ENCODE measurements around the gene RALA.

The RALA gene

GRCh38 chr7:39615350-39615975 lies 7.9 kb upstream of the RALA start:
- no peak for DNase-seq

- DNase-seq: no peak
These were observed 7.2 kb upstream of the RALA start for GRCh38 chr7:39616138-39616537.

- DNase-seq: no peak
These were observed 6.4 kb upstream of the RALA start for GRCh38 chr7:39617005-39617404.

DNA sequence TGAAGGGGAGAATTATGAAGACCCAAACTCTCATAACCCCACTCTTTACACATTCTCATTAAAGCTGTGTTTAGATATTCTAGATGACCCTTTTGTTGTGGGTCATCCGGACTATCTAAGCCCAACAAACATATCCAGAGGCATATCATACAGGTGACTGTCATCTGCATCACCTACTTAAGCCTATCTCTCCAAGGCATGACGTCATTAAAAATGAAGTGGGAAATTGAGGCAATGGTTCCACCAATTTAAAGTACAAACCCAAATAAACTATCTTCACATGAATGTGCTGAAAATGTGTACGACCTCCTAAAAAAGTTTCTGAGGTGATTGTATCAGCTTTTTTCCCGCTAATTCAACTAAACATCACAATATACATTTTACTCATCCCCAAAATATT lies 4.5 kb upstream of the RALA start:
- DNase-seq: no peak

GRCh38 chr7:39620486-39620885 lies 2.9 kb upstream of the RALA start:
- no peak for DNase-seq

- no peak for DNase-seq
These were observed 2.1 kb upstream of the RALA start for GRCh38 chr7:39621261-39621660.

GRCh38 chr7:39621784-39622411 lies 1.5 kb upstream of the RALA start:
- no peak for DNase-seq

GRCh38 chr7:39622609-39623008 lies 763 bp upstream of the RALA start:
- DNase-seq: no peak

- no peak for DNase-seq
These were observed 515 bp downstream of the RALA start for GRCh38 chr7:39623732-39624441.

GRCh38 chr7:39624442-39624807 lies 1.1 kb downstream of the RALA start:
- no peak for DNase-seq

- no peak for DNase-seq
These were observed 1.7 kb downstream of the RALA start for GRCh38 chr7:39624935-39625694.

- no peak for DNase-seq
These were observed 8.4 kb downstream of the RALA start for GRCh38 chr7:39631736-39632308.

GRCh38 chr7:39633563-39634477 lies 10.4 kb downstream of the RALA start:
- DNase-seq: no peak

GRCh38 chr7:39634478-39634805 lies 11.1 kb downstream of the RALA start:
- no peak for DNase-seq

DNA sequence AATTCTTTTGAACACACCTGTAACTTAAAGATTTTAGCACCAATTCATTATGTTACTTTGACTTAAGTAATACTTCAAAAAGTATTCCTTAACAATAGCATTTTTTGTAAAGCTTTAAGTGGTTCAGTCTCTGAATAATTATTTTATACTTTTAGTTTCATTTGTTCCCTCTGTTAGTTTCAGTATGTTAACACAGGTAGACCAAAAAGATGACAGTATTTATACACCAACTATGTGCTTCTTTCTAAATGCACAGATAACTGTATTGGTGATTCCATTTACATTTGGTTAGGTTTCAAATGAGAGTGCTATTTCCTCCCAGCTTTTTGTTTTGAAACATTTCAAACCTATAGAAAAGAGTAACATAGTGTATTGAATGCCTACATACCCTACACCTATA lies 14.0 kb downstream of the RALA start:
- DNase-seq: no peak

DNA sequence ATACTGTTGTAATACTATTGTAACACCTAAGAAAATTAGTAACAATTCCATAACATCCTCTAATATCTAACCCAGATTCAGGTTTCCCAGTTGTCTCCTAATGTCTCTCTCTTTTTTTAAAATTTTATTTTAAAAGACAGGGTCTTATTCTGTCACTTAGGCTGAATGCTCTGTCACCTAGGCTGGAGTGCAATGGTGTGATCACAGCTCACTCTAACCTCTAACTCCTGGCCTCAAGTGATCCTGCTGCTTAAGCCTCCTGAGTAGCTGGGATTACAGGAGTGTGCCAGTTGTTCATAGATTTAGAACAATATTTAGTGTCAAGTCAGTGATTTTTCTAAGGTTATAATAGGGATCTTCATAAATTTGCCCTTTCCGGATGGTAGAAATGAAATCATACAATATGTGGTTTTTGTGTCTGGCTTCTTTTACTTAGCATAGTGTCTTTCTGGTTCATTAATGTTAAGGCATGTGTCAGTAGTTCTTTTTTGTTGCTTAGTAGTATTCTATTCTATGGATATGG lies 14.7 kb downstream of the RALA start:
- DNase-seq: no peak

DNA sequence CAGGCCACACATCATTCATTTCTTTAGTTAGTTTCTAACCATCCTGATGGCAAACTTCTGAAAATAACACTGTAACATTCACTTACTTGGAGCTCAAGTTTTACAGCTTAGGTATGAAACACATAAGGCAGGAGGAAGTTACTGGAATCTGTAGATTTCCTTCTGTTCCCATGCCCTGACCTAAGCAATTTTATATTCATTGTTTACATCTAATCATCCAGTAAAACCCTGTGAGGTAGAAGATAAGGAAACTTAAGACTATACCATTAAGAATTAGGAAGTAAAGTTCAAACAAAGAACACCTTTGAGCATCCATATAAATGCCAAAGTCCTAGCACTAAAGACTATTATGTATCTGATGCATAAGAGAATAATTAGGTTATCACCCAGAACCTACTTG lies 19.5 kb downstream of the RALA start:
- DNase-seq: no peak

DNA sequence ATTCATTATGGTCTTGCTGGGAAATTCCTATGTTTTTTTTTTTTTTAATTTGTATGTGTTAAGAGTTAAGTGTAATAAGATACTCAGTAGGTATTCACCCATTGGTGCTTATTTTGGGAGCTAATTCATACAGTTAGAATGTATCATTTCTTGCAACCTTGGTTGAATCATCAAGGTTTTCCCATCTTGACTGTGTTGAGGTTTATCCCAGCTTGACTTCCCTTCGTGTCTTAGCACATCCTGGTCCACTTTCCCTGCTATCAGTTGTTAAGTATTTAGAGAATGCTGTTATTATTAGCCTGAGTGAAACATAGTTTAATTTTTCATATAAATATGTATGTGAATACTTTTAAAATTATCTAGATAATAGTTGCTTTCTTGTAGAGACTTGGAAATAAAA lies 20.8 kb downstream of the RALA start:
- no peak for DNase-seq

DNA sequence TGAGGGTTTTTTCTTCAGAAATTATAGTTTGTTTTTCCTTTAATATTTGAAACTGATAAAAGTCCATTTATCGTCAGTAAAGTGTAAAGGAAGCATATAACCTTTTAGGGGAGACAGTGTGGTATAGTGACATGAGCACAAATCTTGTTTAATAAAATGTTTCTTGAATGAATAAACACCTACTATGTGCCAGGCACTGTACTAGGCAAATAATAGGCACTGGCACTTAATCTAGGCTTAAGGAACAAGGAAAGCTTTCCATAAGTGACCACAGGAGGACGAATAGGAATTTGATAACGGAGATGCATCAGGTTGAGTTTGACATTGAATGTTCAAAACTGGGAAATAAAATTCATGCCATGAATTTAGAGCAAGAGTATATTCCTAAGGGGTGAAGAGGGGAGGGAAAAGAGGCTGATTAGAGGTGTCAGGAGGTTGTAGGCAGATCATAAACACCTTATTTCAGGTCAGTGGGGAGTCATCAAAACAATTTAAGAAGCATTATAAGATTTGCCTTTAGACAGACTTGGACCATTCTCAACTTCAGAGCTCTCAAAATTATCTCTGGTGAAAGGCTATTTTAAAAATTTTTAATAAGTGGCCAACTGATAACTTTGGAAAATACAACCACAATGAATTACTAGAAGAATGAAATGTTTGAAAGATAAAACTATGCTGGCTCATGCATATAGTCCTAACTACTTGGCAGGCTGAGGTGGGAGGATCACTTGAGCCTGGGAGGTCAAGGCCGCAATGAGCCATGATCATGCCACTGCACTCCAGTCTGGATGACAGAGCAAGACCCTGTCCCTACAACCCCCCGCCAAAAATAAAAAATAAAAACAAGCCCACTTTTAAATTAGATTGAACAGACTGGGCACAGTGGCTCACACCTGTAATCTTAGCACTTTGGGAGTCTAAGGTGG lies 22.4 kb downstream of the RALA start:
- DNase-seq: no peak

- no peak for DNase-seq
These were observed 24.4 kb downstream of the RALA start for GRCh38 chr7:39647816-39648215.

DNA sequence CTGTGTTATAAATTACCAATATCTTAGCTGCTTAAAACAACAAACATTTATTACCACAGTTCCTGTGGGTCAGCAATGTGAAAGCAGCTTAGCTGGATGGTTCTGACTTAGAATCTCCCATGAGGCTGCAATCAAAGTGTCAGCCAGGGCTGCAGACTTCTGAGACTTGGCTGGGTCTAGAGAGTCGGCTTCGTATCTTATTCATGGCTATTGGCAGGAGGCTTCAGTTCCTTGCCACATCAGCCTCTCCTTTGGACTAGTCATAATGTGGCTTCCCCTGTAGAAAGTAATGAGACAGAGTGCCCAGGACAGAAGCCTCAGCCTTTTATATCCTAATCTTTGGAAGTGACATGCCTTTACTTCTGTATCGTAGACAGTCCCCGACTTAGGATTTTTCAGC lies 27.3 kb downstream of the RALA start:
- DNase-seq: no peak
